Astrocyte of the spinal cord (primary cell): ENCODE results near the gene KRTAP5-5.
"Not testable (repeated sequence)": the region's sequence is repeated elsewhere in the genome, so short reads cannot be mapped to it uniquely, and the experiment has no call there.

ENCODE experiments used
- DNase-seq: peaks from one replicate; pipeline ENCODE4 v3.0.0; 2011; ENCODE audit warnings: low read depth, low spot score
- H3K4me3 ChIP-seq: 2 replicates; pipeline ENCODE4 v1.5.1; 2011; ENCODE audit warnings: low read depth, mild to moderate bottlenecking, low read length, moderate library complexity
- CTCF ChIP-seq: IDR thresholded peaks from 2 replicates; pipeline ENCODE4 v1.5.1; 2012; ENCODE audit warnings: low read depth, mild to moderate bottlenecking, low read length, inconsistent platforms
- in situ Hi-C: cut with HindIII; loops from 2 replicates; pipeline ENCODE4 v1.10.0; 2017; ENCODE audit warnings: low sequenced_read_pairs

The KRTAP5-5 gene

GRCh38 chr11:1592628-1593027 is 36.9 kb upstream of the KRTAP5-5 start:
- no peak for TF ChIP-seq CTCF
- in situ Hi-C loops = no loop called here
- DNase-seq = no peak
- H3K4me3 ChIP-seq = no peak overlapping the region

- DNase-seq, in situ Hi-C loops, H3K4me3 ChIP-seq: not testable (repeated sequence)
- TF ChIP-seq CTCF = peak; percentile 18
Measured at GRCh38 chr11:1595994-1596575, 33.5 kb upstream of the KRTAP5-5 start.

- H3K4me3 ChIP-seq, in situ Hi-C loops, DNase-seq: not testable (repeated sequence)
Measured at GRCh38 chr11:1596576-1597121, 32.9 kb upstream of the KRTAP5-5 start.

- in situ Hi-C loops = no loop called here
- no peak overlapping the region for H3K4me3 ChIP-seq
- no peak for TF ChIP-seq CTCF
Measured at GRCh38 chr11:1597331-1597993, 32.1 kb upstream of the KRTAP5-5 start.

GRCh38 chr11:1597994-1598380 is 31.6 kb upstream of the KRTAP5-5 start, which contains the start of gene KRTAP5-2:
Gene KRTAP5-2 (minus strand): TSS chr11:1598294. CDS start chr11:1598250, 44 bp downstream.
- H3K4me3 ChIP-seq = no peak within 1 kb of the TSS
- DNase-seq = no peak
- in situ Hi-C loops = no loop called here
- no peak for TF ChIP-seq CTCF

More at GRCh38 chr11:1597331-1597993, 32.1 kb upstream of the KRTAP5-5 start:
- DNase-seq = no peak

- H3K4me3 ChIP-seq, DNase-seq, in situ Hi-C loops: not testable (repeated sequence)
Measured at GRCh38 chr11:1598406-1598805, 31.2 kb upstream of the KRTAP5-5 start.

- in situ Hi-C loops = no loop called here
- no peak overlapping the region for H3K4me3 ChIP-seq
- no peak for TF ChIP-seq CTCF
- no peak for DNase-seq
Measured at GRCh38 chr11:1598816-1599215, 30.8 kb upstream of the KRTAP5-5 start.
